ENCODE measurements around the gene DNER.

Gene DNER

GRCh38 chr2:229610872-229611271 is 103.5 kb downstream of the DNER start:
- Mint-ChIP-seq H3K4me3 (no peak overlapping the region), H3K4me1 (ENCODE audit: low read depth) (no peaks in the 10 kb centered on the region), H3K27me3 (ENCODE audit: low read depth) (no peaks in the 10 kb centered on the region), H3K9me3 (no peaks in the 10 kb centered on the region), H3K27ac (no peak overlapping the region), H3K36me3 (ENCODE audit: low read depth) (no peaks in the 10 kb centered on the region)
- no peak for DNase-seq (ENCODE audit: low spot score)

DNA sequence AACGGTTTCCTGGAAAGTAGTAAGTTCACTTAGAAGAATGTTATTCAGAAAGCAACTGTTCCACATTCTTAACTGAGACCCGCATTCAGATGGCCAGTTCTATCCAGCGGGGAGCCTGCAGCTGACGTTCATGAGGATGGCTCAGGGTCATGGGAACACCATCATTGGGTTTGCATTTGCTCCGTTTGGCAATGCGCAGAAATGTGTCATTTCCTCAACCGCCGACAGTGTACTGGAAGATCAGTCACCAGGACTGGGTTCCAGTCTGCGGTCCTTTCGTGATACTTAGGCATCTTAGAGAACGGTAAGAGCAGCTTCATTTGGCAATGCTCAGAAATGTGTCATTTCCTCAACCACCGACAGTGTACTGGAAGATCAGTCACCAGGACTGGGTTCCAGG is 104.0 kb downstream of the DNER start:
- H3K9me3 Mint-ChIP-seq, result no peaks in the 10 kb centered on the region

GRCh38 chr2:229601936-229602335 is 112.4 kb downstream of the DNER start:
- no peak overlapping the region for H3K4me3 Mint-ChIP-seq
- H3K27ac Mint-ChIP-seq, result no peak overlapping the region
- no peaks in the 10 kb centered on the region for H3K4me1 Mint-ChIP-seq (ENCODE audit: low read depth)
- no peaks in the 10 kb centered on the region for H3K9me3 Mint-ChIP-seq
- no peaks in the 10 kb centered on the region for H3K27me3 Mint-ChIP-seq (ENCODE audit: low read depth)
- no peak for DNase-seq (ENCODE audit: low spot score)
- no peaks in the 10 kb centered on the region for H3K36me3 Mint-ChIP-seq (ENCODE audit: low read depth)

More for the DNA sequence above, 104.0 kb downstream of the DNER start:
- Mint-ChIP-seq H3K27ac (no peak overlapping the region), H3K4me3 (no peak overlapping the region), H3K27me3 (ENCODE audit: low read depth) (no peaks in the 10 kb centered on the region), H3K4me1 (ENCODE audit: low read depth) (no peaks in the 10 kb centered on the region), H3K36me3 (ENCODE audit: low read depth) (no peaks in the 10 kb centered on the region)
- no peak for DNase-seq (ENCODE audit: low spot score)

- no peaks in the 10 kb centered on the region for H3K4me1 Mint-ChIP-seq (ENCODE audit: low read depth)
- no peaks in the 10 kb centered on the region for H3K36me3 Mint-ChIP-seq (ENCODE audit: low read depth)
- DNase-seq (ENCODE audit: low spot score), result no peak
- no peak overlapping the region for H3K27ac Mint-ChIP-seq
- H3K27me3 Mint-ChIP-seq (ENCODE audit: low read depth), result no peaks in the 10 kb centered on the region
- H3K4me3 Mint-ChIP-seq, result no peak overlapping the region
- no peaks in the 10 kb centered on the region for H3K9me3 Mint-ChIP-seq
Observed at GRCh38 chr2:229601396-229601795, 113.0 kb downstream of the DNER start.

DNA sequence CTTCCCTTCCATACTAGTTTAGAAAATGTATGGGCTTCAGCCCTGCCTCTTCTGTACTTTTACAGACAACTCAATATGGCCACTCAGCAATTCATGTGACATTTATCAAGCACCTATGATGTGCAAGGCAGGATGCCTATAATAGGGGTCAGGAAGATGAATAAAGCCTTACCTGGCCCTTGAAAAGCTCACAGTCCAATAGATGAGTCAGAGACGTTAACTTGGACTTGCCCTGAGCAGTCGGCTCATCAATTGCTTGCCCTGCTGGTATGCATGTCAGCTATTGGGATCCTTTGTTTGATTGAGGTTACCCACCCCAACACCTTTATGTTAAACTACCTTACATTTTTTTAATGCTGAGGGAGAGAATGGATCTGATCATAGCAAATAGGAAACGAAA is 116.1 kb downstream of the DNER start:
- Mint-ChIP-seq H3K27me3 (ENCODE audit: low read depth) (no peaks in the 10 kb centered on the region), H3K4me1 (ENCODE audit: low read depth) (no peaks in the 10 kb centered on the region), H3K9me3 (no peaks in the 10 kb centered on the region), H3K36me3 (ENCODE audit: low read depth) (no peaks in the 10 kb centered on the region), H3K4me3 (no peak overlapping the region), H3K27ac (no peak overlapping the region)
- no peak for DNase-seq (ENCODE audit: low spot score)

DNA sequence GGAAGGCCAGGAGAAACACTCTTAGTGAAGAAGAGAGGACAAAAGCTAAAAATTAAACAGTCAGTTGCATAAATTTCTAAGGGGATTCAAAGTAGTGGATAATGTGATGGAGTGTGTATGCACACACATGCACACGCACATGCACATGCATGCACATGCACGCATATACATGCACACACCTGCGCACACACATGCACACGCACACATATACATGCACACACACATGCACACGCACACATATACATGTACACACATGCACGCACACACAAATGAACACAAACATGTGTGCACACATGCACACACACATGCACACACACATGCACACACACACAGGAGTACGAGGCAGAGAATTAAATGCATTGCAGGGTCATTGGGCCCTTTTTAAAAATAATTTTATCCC is 117.6 kb downstream of the DNER start:
- H3K9me3 Mint-ChIP-seq, result no peaks in the 10 kb centered on the region
- no peaks in the 10 kb centered on the region for H3K4me1 Mint-ChIP-seq (ENCODE audit: low read depth)
- no peak for DNase-seq (ENCODE audit: low spot score)
- no peak overlapping the region for H3K4me3 Mint-ChIP-seq
- H3K27me3 Mint-ChIP-seq (ENCODE audit: low read depth), result no peaks in the 10 kb centered on the region
- no peaks in the 10 kb centered on the region for H3K36me3 Mint-ChIP-seq (ENCODE audit: low read depth)
- no peak overlapping the region for H3K27ac Mint-ChIP-seq

DNA sequence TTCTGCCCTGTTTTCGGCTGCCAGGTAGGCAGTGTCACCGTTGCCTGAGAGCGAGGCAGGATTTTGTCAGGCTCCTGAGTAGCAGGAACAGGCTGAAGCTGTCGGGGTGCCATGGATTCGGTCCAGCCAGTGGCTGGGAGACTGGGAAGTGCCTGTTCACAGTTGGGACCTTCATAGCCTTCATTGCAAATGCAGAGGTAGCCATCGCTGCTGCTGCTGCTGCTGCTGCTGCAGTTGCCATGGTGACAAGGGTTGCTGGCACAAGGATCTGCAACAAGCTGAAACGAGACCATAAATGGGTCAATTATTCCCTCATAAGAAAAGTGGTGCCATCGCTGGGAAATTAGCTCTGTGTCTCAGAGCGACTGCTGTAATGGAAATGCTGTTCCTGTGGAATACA is 122.7 kb downstream of the DNER start:
- Mint-ChIP-seq H3K27ac (no peak overlapping the region), H3K9me3 (no peaks in the 10 kb centered on the region), H3K36me3 (ENCODE audit: low read depth) (no peaks in the 10 kb centered on the region), H3K27me3 (ENCODE audit: low read depth) (peaks cover 4% of the 10 kb centered on the region), H3K4me1 (ENCODE audit: low read depth) (no peaks in the 10 kb centered on the region), H3K4me3 (no peak overlapping the region)
- DNase-seq (ENCODE audit: low spot score), result no peak

DNA sequence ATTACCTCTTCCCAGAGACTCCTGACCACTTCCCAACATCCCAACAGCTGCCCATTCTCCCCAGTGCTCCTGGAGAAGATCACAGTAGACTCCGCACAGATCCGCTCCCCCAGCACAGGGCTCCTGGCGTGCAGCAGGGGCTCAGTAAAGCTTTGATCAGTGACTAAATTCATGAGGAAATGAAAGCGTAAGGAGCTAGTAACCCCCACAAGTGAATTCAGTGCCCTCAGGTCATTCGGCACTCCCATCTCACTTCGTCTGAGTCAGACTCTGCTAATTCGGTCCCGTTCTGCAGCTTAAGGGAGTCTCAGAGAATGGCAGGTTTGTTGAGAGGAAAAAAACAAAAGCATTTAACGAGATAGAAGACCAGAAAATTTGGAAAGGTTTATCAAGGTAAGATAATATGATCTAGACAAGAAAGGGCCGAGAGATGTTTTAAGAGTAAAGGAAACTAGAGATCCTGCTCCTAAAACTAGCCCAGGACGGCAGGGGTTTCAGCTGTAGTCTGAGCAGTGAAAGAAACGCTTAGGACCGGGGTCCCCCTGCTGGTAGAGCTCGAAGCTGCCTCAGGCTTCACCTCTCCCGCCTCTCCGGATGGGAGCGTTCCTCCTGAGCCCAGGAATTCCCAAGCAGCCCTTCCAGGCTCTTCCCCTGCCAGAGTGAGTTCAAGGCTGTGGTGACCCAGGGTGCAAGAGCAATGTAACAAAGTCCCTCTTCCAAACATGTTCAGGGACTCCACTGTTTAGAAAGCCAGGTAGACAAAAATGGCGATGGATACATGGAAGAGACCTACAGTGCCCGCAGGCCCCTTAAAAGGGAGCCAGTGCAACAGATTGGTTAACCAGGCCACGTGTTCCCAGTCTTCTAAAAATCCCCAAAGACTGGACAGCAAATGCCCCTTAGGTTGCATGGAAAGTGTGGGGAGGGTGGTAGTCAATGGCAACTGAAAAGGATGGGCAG is 127.3 kb downstream of the DNER start:
- Mint-ChIP-seq H3K27ac (no peak overlapping the region), H3K4me3 (no peak overlapping the region), H3K27me3 (ENCODE audit: low read depth) (peaks cover 5% of the 10 kb centered on the region), H3K4me1 (ENCODE audit: low read depth) (no peaks in the 10 kb centered on the region), H3K9me3 (no peaks in the 10 kb centered on the region), H3K36me3 (ENCODE audit: low read depth) (no peaks in the 10 kb centered on the region)
- peak; percentile 10 for DNase-seq (ENCODE audit: low spot score)

DNA sequence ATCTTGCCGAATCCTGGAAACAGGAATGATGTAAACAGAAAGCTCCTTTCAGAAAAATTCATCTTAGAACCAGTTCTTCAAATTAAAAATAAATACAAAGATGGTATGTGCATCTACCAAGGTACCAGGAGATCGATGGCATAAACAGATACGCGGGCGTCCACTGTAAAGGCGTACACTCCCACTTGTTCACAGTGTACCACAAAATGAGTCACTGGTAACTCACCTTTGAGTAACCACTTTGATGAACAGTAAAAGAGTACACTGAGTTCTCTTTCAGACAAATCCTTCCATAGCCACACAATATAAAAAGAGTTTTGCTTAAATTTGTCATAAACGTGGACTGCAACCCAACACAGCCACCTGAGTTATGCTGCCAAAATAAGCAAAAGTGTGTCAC is 128.3 kb downstream of the DNER start:
- Mint-ChIP-seq H3K36me3 (ENCODE audit: low read depth) (no peaks in the 10 kb centered on the region), H3K27ac (no peak overlapping the region), H3K9me3 (no peaks in the 10 kb centered on the region), H3K4me3 (no peak overlapping the region), H3K4me1 (ENCODE audit: low read depth) (no peaks in the 10 kb centered on the region), H3K27me3 (ENCODE audit: low read depth) (peaks cover 5% of the 10 kb centered on the region)
- DNase-seq (ENCODE audit: low spot score), result no peak

DNA sequence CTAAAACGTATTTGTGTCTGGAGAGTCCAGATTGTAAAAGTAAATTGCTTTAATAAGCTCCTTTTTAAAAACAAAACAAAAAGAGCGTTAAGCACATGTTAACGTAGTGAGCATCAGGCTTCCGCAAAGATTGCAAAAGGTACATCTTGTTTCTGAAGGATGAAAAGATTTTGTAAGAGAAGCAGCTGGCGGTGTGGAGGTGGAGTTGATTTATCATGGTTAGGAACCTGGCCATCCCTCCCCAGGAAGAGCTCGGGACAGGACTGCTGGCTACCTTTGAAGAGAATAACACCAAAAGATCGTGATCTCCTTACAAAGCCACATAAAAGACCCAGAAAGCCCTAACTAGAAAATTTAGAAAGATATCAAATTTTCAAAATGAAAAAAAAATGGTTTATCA is 132.2 kb downstream of the DNER start:
- no peaks in the 10 kb centered on the region for H3K4me1 Mint-ChIP-seq (ENCODE audit: low read depth)
- no peak for DNase-seq (ENCODE audit: low spot score)
- H3K27me3 Mint-ChIP-seq (ENCODE audit: low read depth), result peaks cover 11% of the 10 kb centered on the region
- H3K9me3 Mint-ChIP-seq, result no peaks in the 10 kb centered on the region
- no peaks in the 10 kb centered on the region for H3K36me3 Mint-ChIP-seq (ENCODE audit: low read depth)
- H3K4me3 Mint-ChIP-seq, result no peak overlapping the region
- no peak overlapping the region for H3K27ac Mint-ChIP-seq

DNA sequence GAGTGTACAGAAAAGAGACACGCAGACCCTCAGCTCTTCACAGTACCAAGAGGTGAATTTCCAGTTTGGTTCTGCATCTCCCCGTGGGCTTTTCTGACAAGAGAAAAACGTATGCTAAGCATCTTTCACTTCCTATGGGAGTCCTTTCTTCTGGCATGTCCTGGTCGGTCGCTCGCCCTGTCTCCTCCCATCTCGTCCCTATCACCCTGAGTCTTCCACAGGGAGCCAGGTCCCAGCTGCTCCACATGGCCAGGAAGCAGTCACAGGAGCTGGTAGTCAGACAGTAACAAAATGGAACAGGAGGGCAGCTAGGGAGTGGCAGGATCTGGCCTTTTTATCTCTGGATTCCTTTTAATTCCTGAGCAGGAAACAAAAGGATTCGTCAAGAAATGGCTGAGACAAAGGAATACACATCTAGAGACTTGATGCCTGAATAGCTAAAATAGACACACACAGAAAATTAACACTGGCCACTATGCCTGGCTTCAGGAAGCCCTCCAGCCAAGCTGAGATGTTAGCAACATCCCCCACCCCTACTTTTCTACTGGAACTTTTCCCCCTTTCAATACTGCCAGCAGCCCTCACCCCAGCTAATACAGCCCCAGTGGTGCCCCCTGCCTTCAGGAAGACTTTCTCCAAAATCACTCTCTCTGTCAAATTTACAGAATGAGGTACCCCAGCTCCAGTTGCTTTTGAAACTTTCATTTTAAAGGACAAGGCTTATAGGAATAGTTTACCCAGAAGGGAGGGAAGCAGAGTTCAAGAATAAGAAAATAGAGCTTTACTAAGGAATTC is 136.1 kb downstream of the DNER start:
- Mint-ChIP-seq H3K27ac (no peak overlapping the region), H3K4me1 (ENCODE audit: low read depth) (no peaks in the 10 kb centered on the region), H3K4me3 (no peak overlapping the region), H3K9me3 (no peaks in the 10 kb centered on the region), H3K27me3 (ENCODE audit: low read depth) (peaks cover 8% of the 10 kb centered on the region), H3K36me3 (ENCODE audit: low read depth) (no peaks in the 10 kb centered on the region)
- no peak for DNase-seq (ENCODE audit: low spot score)

DNA sequence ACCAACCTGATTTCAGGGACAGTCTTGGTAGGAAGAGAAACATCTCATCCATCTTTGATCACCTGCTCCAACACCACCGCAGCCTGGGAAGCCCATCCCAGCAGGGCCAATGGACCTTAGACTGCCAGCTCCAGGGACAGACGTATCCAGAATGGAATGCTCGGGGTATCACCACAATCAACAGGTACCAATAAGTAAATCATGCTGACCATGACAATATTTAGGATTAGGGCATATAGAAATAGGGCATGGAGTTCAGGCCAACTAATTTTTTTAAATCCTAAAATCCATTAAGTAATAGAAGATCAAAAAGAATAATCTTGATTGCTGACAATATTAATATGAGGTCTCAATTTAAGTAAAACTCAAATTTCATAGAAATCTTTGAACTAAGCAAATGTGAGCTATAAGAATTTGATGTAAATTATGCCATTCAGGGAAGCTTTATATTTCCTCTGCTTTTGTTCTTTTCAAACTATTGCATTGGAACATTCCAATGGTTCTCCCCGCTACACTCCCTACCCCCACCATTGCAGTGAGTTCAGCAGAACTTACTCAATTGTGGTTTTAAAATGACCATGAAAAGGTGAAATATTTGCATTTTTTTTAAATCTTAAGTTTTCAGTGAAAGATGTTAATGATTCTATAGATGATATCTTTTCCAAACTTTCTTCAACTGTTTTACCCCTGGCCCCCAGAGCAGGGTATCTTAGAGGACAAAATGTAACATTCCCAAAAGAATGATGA is 138.6 kb downstream of the DNER start:
- no peaks in the 10 kb centered on the region for H3K4me1 Mint-ChIP-seq (ENCODE audit: low read depth)
- no peak overlapping the region for H3K27ac Mint-ChIP-seq
- no peaks in the 10 kb centered on the region for H3K36me3 Mint-ChIP-seq (ENCODE audit: low read depth)
- no peak for DNase-seq (ENCODE audit: low spot score)
- H3K4me3 Mint-ChIP-seq, result no peak overlapping the region
- H3K27me3 Mint-ChIP-seq (ENCODE audit: low read depth), result peaks cover 8% of the 10 kb centered on the region
- H3K9me3 Mint-ChIP-seq, result no peaks in the 10 kb centered on the region

DNA sequence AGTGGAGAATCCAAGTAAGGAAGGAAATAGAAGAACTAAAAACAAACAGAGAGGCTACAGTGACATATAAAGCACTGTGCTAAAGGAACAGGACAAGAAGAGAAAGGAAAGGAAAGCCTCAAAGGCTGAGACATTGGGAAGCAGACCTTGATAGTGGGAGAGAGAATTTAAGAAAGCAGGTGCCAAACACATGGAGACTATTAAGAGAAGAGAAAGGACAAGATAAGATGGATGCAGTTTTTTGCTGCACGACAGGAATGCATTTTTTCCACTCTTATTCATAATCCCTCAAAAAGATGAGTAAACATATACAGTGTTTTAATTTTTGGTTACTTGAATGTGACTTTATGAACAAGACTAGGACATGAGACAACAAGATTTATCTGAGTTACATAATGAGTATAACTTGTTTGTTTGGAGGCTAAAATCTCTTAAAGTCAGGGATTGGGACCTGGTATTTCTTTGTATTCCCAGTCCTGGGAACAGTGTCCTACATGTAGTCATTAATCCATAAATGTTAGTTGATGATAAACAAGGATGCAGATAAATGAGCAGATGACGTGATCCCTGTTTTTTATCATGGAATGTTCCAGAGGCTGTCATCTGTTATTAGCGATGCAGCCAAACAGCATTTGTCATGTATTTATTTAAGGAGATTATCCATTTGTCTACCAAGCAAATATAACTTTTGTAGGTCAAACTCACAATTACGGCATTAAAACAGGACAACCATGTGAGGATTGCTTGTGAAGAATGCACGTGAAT is 141.7 kb downstream of the DNER start:
- Mint-ChIP-seq H3K36me3 (ENCODE audit: low read depth) (no peaks in the 10 kb centered on the region), H3K27me3 (ENCODE audit: low read depth) (peaks cover 6% of the 10 kb centered on the region), H3K4me1 (ENCODE audit: low read depth) (no peaks in the 10 kb centered on the region), H3K9me3 (no peaks in the 10 kb centered on the region), H3K27ac (no peak overlapping the region), H3K4me3 (no peak overlapping the region)
- DNase-seq (ENCODE audit: low spot score), result no peak
